ENCODE data around the gene GRAMD2B. TPM values are rescaled to one million over a fixed set of nuclear protein-coding genes. Genes with fewer than 3 reads are reported as not detected.
A peak's percentile ranks its signal among the peaks of the same experiment; 100 is the strongest.
"Not testable (repeated sequence)": the region's sequence is repeated elsewhere in the genome, so short reads cannot be mapped to it uniquely, and the experiment has no call there.

Gene GRAMD2B
- total RNA-seq = 66.9 and 86.0 TPM in 2 replicates

GRCh38 chr5:126422994-126423788 is at the start of gene GRAMD2B:
Gene GRAMD2B, plus strand, starts transcription at chr5:126423409. Its CDS starts 198 bp downstream, at chr5:126423607.
- DNase-seq (ENCODE audit: low read depth) = peak; percentile 85

DNA sequence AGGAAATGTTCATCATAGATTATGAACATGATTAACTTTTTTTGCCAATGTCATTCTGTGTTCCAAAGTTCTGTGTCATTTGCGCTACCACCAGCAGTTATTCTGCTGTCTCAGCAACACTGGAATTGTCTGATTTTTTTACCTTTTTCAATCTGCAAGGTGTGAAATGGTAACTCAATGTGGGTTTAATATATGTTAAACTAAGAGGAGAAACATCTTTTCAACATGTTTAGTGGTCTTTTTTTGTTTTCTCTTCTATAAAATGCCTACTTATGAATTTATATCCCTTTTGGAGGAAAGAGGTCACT is 49.1 kb upstream of the GRAMD2B start:
- no peak for DNase-seq (ENCODE audit: low read depth)

- no peak for DNase-seq (ENCODE audit: low read depth)
These were observed 46.8 kb upstream of the GRAMD2B start for GRCh38 chr5:126376443-126376842.

DNA sequence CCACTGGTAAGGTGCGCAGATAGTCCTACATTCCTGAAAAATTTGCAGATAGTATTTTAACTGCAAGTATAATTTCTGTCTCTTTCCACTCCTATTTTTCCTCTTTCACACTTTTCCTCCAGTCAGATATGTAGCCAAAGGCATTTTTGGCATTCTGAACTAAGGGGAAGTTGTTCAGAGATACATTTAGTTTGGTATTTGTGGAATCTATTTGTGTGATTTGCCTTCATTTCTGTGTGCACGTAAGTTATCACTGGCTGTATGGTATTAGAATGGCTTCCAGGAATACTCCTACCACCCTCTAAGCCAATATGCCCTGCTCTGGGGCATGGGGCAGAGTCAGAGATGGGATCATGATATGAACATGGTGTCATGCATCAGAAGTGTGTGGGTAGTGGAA is 45.8 kb upstream of the GRAMD2B start:
- DNase-seq (ENCODE audit: low read depth) = no peak

DNA sequence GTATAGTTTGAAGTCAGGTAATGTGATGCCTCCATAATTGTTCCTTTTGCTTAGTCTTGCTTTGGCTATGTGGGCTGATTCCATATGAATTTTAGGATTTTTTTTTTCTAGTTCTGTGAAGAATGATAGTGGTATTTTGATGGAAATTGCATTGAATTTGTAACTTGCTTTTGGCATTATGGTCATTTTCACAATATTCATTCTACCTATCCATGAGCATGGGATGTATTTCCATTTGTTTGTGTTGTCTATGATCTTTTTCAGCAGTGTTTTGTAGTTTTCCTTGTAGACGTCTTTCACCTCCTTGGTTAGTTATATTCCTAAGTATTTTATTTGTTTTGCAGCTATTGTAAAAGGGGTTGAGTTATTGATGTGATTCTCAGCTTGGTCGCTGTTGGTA is 42.9 kb upstream of the GRAMD2B start:
- not testable (repeated sequence) for DNase-seq (ENCODE audit: low read depth)

GRCh38 chr5:126383246-126383645 is 40.0 kb upstream of the GRAMD2B start:
- DNase-seq (ENCODE audit: low read depth) = peak; percentile 29

- no peak for DNase-seq (ENCODE audit: low read depth)
These were observed 39.4 kb upstream of the GRAMD2B start for GRCh38 chr5:126383776-126384175.

GRCh38 chr5:126384985-126385384 is 38.2 kb upstream of the GRAMD2B start:
- DNase-seq (ENCODE audit: low read depth) = peak; percentile 84

GRCh38 chr5:126385524-126386502 is 37.4 kb upstream of the GRAMD2B start:
- no peak for DNase-seq (ENCODE audit: low read depth)

GRCh38 chr5:126389179-126389578 is 34.0 kb upstream of the GRAMD2B start:
- DNase-seq (ENCODE audit: low read depth) = no peak

DNA sequence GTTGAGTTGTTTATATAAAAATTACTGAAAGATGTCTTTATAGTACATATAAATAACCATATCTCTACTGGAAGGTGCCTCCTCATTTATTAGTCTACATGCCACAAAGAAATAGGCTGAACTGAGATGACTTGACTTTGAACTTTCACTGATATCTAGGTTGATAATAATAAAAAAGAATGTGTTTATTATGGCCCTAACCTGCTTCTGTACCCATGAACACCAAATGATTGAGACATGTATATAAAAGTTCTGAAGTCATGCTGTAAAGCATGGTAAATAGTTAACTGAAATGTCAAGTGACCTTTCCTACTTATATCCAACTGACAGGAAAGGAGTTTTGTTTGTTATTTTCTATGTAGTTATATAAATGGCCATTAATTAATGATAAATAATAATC is 33.2 kb upstream of the GRAMD2B start:
- no peak for DNase-seq (ENCODE audit: low read depth)

DNA sequence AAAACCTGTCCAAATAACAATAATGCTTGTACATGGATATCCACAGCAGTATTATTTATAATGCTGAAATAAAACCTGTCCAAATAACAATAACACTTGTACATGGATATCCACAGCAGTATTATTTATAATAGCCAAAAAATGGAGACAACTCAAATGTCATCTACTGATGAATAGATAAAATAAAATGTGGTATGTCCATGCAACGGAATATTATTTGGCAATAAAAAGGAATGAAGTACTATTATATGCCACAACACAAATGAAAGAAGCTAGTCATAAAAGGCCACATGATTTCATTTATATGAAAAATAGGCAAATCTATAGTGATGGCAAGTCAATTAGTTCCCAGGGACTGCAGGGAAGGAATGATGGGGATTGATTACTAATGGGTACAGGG is 31.8 kb upstream of the GRAMD2B start:
- DNase-seq (ENCODE audit: low read depth) = no peak

DNA sequence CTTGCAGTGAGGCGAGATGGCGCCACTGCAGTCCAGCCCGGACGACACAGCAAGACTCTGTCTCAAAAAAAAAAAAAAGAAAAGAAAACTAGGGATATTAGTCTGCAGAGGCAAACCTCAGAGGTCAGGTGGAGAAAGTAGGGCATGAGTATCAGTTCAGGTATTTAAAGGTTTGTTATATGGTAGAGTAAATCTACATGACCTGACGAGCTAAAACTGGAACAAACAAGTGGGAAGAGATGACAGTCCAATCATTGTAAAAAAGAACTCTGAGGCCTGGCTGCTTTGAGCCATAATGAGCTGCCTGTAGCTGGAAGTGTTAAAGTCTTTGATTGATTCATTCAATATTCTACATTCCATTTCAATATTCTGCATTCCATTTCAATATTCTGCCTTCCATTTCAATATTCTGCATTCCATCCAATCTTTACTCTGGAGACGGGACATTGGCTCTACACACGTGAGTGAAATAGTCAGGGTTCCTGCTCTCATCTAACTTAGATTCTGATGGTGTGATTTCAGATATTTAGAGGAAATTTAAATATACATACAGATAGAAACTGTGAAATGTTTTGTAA is 28.9 kb upstream of the GRAMD2B start:
- DNase-seq (ENCODE audit: low read depth) = peak; percentile 53

- DNase-seq (ENCODE audit: low read depth) = peak; percentile 76
These were observed 28.0 kb upstream of the GRAMD2B start for GRCh38 chr5:126395198-126395597.

- no peak for DNase-seq (ENCODE audit: low read depth)
These were observed 27.6 kb upstream of the GRAMD2B start for GRCh38 chr5:126395605-126396004.

GRCh38 chr5:126396721-126397120 is 26.5 kb upstream of the GRAMD2B start:
- DNase-seq (ENCODE audit: low read depth) = not testable (repeated sequence)

GRCh38 chr5:126398791-126399190 is 24.4 kb upstream of the GRAMD2B start:
- DNase-seq (ENCODE audit: low read depth) = no peak

DNA sequence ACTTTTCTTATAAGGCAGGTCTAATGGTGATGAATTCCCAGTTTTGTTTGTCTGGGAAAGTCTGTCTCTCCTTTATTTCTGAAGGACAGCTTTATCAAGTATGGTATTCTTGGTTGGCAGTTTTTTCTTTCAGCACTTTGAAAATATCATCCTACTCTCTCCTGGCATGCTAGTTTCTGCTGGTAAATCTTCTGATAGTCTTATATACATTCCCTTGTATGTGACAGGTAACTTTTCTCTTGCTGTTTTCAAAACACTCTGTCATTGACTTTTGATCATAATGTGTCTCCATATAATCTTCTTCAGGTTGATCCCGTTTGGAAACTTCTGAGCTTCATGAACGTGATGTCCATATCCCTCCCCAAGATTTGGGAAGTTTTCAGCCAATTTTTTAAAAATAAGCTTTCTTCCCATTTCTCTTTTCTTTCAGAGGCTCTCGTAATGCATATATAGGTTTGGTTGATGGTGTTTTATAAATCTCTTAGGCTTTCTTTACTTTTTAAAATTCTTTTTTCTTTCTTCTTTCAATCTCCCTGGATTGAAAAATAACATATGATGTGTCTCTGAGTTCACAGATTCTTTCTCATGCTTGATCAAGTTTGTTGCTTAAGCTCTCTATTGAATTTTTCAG is 22.5 kb upstream of the GRAMD2B start:
- no peak for DNase-seq (ENCODE audit: low read depth)

DNA sequence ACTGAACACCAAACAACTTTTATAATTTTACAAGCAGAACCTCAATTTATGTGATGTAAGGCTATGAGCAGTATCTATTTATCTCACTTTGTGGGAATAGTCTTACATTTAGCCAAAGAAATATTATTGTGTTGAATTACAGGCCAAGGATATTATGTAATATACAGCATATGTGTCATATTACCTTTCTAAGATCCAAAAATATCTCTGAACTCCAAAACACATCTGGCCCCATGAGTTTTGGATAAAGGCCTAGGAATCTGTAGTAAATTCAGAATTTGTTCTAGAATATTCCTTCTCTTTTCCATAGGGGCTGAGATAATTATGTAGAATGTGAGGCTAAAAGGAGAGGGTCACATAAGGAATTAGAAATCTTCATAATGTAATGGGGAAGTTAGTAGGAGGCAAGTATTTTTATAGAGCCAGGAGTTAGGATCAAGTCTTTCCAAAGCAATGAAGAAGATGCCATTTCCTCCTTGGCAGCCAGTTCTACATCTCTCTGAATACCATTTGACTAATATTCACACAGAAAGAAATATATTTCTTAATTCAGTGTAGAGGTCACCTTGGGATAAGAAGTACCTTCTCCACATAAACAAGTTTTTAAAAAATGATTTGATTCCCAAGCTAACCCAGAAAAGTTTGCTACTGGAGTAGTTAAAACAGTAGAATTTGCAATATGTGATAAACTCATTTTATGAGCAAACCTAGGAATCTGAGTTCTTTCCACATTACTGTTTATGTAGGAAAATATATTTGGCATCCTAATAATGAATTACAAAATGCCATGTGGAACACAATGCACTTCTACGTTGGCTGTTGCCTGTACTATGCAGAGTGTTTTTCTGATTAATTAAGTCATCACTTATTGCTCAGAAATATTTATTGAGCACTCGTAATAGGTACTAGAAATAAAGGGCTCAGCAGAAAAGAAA is 20.3 kb upstream of the GRAMD2B start:
- no peak for DNase-seq (ENCODE audit: low read depth)

DNA sequence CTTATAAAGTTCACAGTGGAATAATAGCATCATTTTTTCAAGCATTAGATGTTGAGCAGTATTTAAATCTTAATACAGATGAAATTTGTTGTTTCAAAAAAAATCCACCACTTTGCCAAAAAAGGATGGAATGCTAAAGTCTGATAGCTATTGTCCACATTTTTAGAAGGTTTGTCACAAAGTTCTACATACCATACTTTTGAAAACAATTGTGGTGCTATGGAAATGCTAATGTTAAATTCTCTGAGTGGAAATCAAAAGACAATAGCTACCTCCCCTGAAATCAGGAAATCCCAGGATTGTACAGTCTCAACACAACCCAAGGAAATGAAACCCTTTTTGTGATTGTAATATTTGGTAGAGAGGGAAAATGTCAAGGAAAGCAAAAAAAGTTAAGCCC is 19.3 kb upstream of the GRAMD2B start:
- no peak for DNase-seq (ENCODE audit: low read depth)

DNA sequence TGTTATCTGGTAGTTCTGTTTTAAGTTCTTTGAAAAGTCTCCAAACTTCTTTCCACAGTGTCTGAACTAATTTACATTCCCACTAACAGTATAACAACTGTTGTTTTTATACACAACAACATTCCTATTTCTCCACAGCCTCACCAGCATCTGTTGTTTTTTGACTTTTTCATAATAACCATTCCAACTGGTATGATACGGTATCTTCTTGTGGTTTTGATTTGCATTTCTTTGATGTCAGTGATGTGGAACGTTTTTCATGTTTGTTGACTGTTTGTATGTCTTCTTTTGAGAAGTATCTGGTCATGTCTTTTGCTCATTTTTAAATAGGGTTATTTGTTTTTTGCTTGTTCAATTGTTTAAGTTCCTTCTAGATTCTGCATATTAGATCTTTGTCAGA is 12.6 kb upstream of the GRAMD2B start:
- no peak for DNase-seq (ENCODE audit: low read depth)
